Peyer's patch (tissue), 4 donors: ENCODE measurements around the gene FDX2.

ENCODE experiments used
- POLR2A ChIP-seq, 2 donors: fragments of 450-650 bp; IDR thresholded peaks; one replicate each; pipeline ENCODE4 v1.5.1; 2017; ENCODE audit warnings: antibody characterized with exemption in 2 of 2, mild to moderate bottlenecking in 2 of 2, moderate library complexity in 2 of 2
- TF ChIP-seq, protein P1 (sequence below), 6 experiments: fragments of 450-650 bp in 4 of 6; fragments of 200-600 bp in 2 of 6; sonication (generic) in 1 of 6; IDR thresholded peaks; one replicate each; pipeline ENCODE4 v1.5.1; 2017 to 2019; ENCODE audit warnings: antibody characterized with exemption in 6 of 6, mild to moderate bottlenecking in 3 of 6, moderate library complexity in 1 of 6

DNA sequence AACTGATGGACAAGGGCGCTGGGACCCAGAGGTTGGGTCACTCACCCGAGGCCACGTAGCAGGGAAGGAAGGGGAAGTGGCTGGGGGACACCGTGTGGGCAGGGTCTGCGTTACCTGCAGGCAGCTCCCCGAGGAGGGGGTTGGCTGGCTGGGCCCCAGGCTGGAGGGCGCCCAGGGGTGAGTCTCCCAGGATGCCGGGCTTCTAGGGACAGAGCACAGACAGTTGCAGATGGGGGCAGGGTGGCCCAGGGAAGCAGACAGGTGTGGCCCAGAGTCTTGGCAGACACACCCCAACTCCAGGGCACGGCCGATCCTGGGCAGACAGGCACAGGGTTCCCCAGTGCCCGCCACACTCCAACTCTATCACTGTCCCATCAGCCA lies 5.6 kb upstream of the FDX2 start:
- TF ChIP-seq, protein P1, sequence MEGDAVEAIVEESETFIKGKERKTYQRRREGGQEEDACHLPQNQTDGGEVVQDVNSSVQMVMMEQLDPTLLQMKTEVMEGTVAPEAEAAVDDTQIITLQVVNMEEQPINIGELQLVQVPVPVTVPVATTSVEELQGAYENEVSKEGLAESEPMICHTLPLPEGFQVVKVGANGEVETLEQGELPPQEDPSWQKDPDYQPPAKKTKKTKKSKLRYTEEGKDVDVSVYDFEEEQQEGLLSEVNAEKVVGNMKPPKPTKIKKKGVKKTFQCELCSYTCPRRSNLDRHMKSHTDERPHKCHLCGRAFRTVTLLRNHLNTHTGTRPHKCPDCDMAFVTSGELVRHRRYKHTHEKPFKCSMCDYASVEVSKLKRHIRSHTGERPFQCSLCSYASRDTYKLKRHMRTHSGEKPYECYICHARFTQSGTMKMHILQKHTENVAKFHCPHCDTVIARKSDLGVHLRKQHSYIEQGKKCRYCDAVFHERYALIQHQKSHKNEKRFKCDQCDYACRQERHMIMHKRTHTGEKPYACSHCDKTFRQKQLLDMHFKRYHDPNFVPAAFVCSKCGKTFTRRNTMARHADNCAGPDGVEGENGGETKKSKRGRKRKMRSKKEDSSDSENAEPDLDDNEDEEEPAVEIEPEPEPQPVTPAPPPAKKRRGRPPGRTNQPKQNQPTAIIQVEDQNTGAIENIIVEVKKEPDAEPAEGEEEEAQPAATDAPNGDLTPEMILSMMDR (IDR thresholded peaks at IDR 0.05) = no peak
- TF ChIP-seq POLR2A (IDR thresholded peaks at IDR 0.05) = no peak
